ENCODE data around the gene PRDM5.

DNA sequence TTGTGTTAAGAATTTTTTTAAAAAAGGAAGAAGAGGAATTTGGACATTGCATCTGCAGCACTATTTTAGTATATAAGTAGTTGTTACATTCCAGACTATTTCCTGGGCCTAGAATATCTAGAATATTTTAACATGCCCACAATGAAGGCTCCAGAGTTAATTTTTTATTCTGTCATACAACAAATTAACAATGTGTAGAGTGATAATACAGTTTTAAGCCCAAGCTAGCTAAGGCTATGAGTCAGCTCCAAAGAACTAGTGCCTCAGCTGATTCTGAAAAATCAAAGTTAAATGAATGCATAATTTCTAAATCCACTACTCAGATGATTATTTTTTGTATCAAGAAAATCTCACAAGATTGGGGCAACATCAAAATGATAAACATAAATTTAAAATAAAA, 231.4 kb downstream of the PRDM5 start:
- TF ChIP-seq, protein P1, sequence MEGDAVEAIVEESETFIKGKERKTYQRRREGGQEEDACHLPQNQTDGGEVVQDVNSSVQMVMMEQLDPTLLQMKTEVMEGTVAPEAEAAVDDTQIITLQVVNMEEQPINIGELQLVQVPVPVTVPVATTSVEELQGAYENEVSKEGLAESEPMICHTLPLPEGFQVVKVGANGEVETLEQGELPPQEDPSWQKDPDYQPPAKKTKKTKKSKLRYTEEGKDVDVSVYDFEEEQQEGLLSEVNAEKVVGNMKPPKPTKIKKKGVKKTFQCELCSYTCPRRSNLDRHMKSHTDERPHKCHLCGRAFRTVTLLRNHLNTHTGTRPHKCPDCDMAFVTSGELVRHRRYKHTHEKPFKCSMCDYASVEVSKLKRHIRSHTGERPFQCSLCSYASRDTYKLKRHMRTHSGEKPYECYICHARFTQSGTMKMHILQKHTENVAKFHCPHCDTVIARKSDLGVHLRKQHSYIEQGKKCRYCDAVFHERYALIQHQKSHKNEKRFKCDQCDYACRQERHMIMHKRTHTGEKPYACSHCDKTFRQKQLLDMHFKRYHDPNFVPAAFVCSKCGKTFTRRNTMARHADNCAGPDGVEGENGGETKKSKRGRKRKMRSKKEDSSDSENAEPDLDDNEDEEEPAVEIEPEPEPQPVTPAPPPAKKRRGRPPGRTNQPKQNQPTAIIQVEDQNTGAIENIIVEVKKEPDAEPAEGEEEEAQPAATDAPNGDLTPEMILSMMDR (IDR thresholded peaks at IDR 0.05; ENCODE audit: low read depth, low read length), result no peak
- TF ChIP-seq POLR2A (IDR thresholded peaks at IDR 0.05; ENCODE audit: extremely low read depth, insufficient read length) (no peak), MYC (IDR thresholded peaks at IDR 0.05; ENCODE audit: low read depth, low read length) (no peak)

Measured in NB4 (cell line).